ENCODE data around the gene TMC5. TPM values are rescaled to one million over a fixed set of nuclear protein-coding genes. Genes with fewer than 3 reads are reported as not detected.

The TMC5 gene
- total and polyA plus RNA-seq, 2 donors (not counting 3 experiments of a cell fraction or from before 2014, with no cell fraction given): not detected

- ChIA-PET CTCF (no interaction called here), POLR2A (no interaction called here)
- Histone ChIP-seq H3K9ac (replicated peaks; ENCODE audit: extremely low read depth, insufficient read depth, low read length) (no peak overlapping the region), H3K4me2 (ENCODE audit: insufficient read depth, low read length) (no peak overlapping the region), H3K27me3 (ENCODE audit: control insufficient read depth in 2 of 2, insufficient read depth in 2 of 2, low read length in 2 of 2) (no peaks in the 10 kb centered on the region), H3K27ac (ENCODE audit: insufficient read depth, low read depth, low read length) (no peak overlapping the region), H2AFZ (ENCODE audit: low read depth, low read length) (no peak overlapping the region), H3K4me1 (ENCODE audit: control insufficient read depth, extremely low read depth, insufficient read depth, low read length) (no peaks in the 10 kb centered on the region), H3K9me3 (replicated peaks; ENCODE audit: control insufficient read depth, insufficient read depth, low read length) (no peaks in the 10 kb centered on the region), H3K79me2 (ENCODE audit: control insufficient read depth, insufficient read depth, low read length) (no peaks in the 10 kb centered on the region), H3K36me3 (ENCODE audit: control insufficient read depth in 2 of 2, extremely low read depth in 1 of 2, insufficient read depth in 2 of 2, low read length in 2 of 2) (peaks cover 0 to 9% of the 10 kb centered on the region in 2 experiments), H3K4me3 (replicated peaks in 1 of 3; ENCODE audit: insufficient read depth in 1 of 3, low read depth in 1 of 3, low read length in 3 of 3) (no peak overlapping the region), H4K20me1 (replicated peaks; ENCODE audit: control insufficient read depth, extremely low read depth, insufficient read depth, low read length) (no peaks in the 10 kb centered on the region), H3K9me1 (replicated peaks; ENCODE audit: control insufficient read depth, extremely low read depth, insufficient read depth, low read length) (no peaks in the 10 kb centered on the region)
- intact Hi-C loops (cut with micrococcal nuclease) (no loop called here), dilution Hi-C loops (cut with MboI; ENCODE audit: extremely low pct_ligation_motif_present, low sequenced_read_pairs) (no loop called here)
- TF ChIP-seq FOS (IDR thresholded peaks at IDR 0.05; ENCODE audit: borderline replicate concordance, insufficient read depth, low read length): no peak
- no peak for TF ChIP-seq CTCF (IDR thresholded peaks at IDR 0.05; ENCODE audit: extremely low read depth in 1 of 2, insufficient read depth in 1 of 2, low read depth in 1 of 2, low read length in 2 of 2)
- no peak for TF ChIP-seq POLR2A (IDR thresholded peaks at IDR 0.05; ENCODE audit: low read depth, low read length)
- TF ChIP-seq JUN (IDR thresholded peaks at IDR 0.05; ENCODE audit: borderline replicate concordance, insufficient read depth, insufficient read length, low read depth): no peak
- TF ChIP-seq POLR2AphosphoS5 (IDR thresholded peaks at IDR 0.05; ENCODE audit: insufficient read depth, low read depth, low read length): no peak
- no peak for TF ChIP-seq EZH2 (IDR thresholded peaks at IDR 0.05; ENCODE audit: borderline replicate concordance, low read depth, low read length, severe bottlenecking)
- no peak for TF ChIP-seq MYC (IDR thresholded peaks at IDR 0.05; ENCODE audit: low read depth, low read length)
- no peak for TF ChIP-seq MAX (IDR thresholded peaks at IDR 0.05; ENCODE audit: insufficient read depth, insufficient read length)
- no peak for TF ChIP-seq GATA2 (IDR thresholded peaks at IDR 0.05; ENCODE audit: insufficient read depth, insufficient read length, low read depth, low read length)
- DNase-seq (ENCODE audit: low read depth, low spot score) (no peak), FAIRE-seq (no peak)
- BruUV-seq (replicated peaks): no TSS peak
These were observed 130.5 kb downstream of the TMC5 start for GRCh38 chr16:19548144-19548543.

Other genes starting within 250 kb of the TMC5 start
- 1.8 and 1.9 TPM in 2 replicates for gene SYT17, start 249.6 kb upstream of the TMC5 start, total RNA-seq
- gene SYT17, start 249.6 kb upstream of the TMC5 start, polyA plus RNA-seq: 2.8 and 4.2 TPM in 2 replicates
- gene CLEC19A, start 132.2 kb upstream of the TMC5 start, total RNA-seq: not detected in 2 replicates
- not detected in 2 replicates for gene CLEC19A, start 132.2 kb upstream of the TMC5 start, polyA plus RNA-seq
- gene GDE1, start 104.2 kb downstream of the TMC5 start, total RNA-seq: 50.5 and 51.5 TPM in 2 replicates
- 32.9 and 34.9 TPM in 2 replicates for gene GDE1, start 104.2 kb downstream of the TMC5 start, polyA plus RNA-seq
- 16.5 and 24.5 TPM in 2 replicates for gene CCP110, start 106.1 kb downstream of the TMC5 start, total RNA-seq
- gene CCP110, start 106.1 kb downstream of the TMC5 start, polyA plus RNA-seq: 2.5 and 3.7 TPM in 2 replicates
- 80.2 and 91.1 TPM in 2 replicates for gene VPS35L, start 137.8 kb downstream of the TMC5 start, total RNA-seq
- gene VPS35L, start 137.8 kb downstream of the TMC5 start, polyA plus RNA-seq: 43.7 and 49.1 TPM in 2 replicates